Renal cortex interstitium (tissue), 15 donors: ENCODE data around the gene EDRF1. TPM values are rescaled to one million over a fixed set of nuclear protein-coding genes. Genes with fewer than 3 reads are reported as not detected.
A peak's percentile ranks its signal among the peaks of the same experiment; 100 is the strongest.
"Not testable (repeated sequence)": the region's sequence is repeated elsewhere in the genome, so short reads cannot be mapped to it uniquely, and the experiment has no call there.

Experiments used
- DNase-seq, 11 donors: peaks; one replicate each; pipeline ENCODE4 v3.0.0-alpha.2; 2013; ENCODE audit warnings: low read depth in 9 of 11, low spot score in 4 of 11; ENCODE audit errors: extremely low read depth in 1 of 11
- long read RNA-seq, 16 experiments: transcript quantifications; one replicate each; lab custom pipeline, GENCODE V29; 2026
- polyA plus RNA-seq, 3 donors: library from polyadenylated mRNA; unstranded; fragments of 120-200 nt; gene quantifications; one replicate each; pipeline ENCODE4 v1.2.1, GENCODE V29; 2013; ENCODE audit not compliant: insufficient read length in 3 of 3

Gene EDRF1
- 10 to 100 TPM; 32.9 to 49.5 (median 40.6) TPM for polyA plus RNA-seq
- long read RNA-seq, donor 1 = 0 reads
- long read RNA-seq, donor 2, partial matches to known transcripts = 5 of 5 reads
- long read RNA-seq, donor 2, other reads (novel, unspliced or antisense) = 0 of 5 reads
- long read RNA-seq, donor 3, partial matches to known transcripts = 0 of 1 reads
- long read RNA-seq, donor 3, other reads (novel, unspliced or antisense) = 0 of 1 reads
- long read RNA-seq, donor 4, full-length matches to known transcripts = 2 of 2 reads
- long read RNA-seq, donor 4, partial matches to known transcripts = 0 of 2 reads
- long read RNA-seq, donor 4, other reads (novel, unspliced or antisense) = 0 of 2 reads
- long read RNA-seq, donor 5 = 0 reads
- long read RNA-seq, donor 6, partial matches to known transcripts = 5 of 7 reads
- long read RNA-seq, donor 6, other reads (novel, unspliced or antisense) = 0 of 7 reads
- long read RNA-seq, donor 7 = 0 reads
- long read RNA-seq, donor 8, partial matches to known transcripts = 15 of 16 reads
- long read RNA-seq, donor 8, other reads (novel, unspliced or antisense) = 0 of 16 reads
- long read RNA-seq, donor 9, partial matches to known transcripts = 0 of 2 reads
- long read RNA-seq, donor 9, other reads (novel, unspliced or antisense) = 0 of 2 reads
- long read RNA-seq, donor 10 = 0 reads
- long read RNA-seq, donor 11 = 0 reads
- long read RNA-seq, donor 12, partial matches to known transcripts = 0 of 1 reads
- long read RNA-seq, donor 12, other reads (novel, unspliced or antisense) = 0 of 1 reads
- long read RNA-seq, donor 13 = 0 reads
- long read RNA-seq, donor 14, full-length matches to known transcripts = 1 of 1 reads
- long read RNA-seq, donor 14, partial matches to known transcripts = 0 of 1 reads
- long read RNA-seq, donor 14, other reads (novel, unspliced or antisense) = 0 of 1 reads
- long read RNA-seq, donor 15, partial matches to known transcripts = 0 of 1 reads
- long read RNA-seq, donor 15, other reads (novel, unspliced or antisense) = 0 of 1 reads
- long read RNA-seq, donor 16, full-length matches to known transcripts = 3 of 27 reads
- long read RNA-seq, donor 16, partial matches to known transcripts = 24 of 27 reads
- long read RNA-seq, donor 16, other reads (novel, unspliced or antisense) = 0 of 27 reads

GRCh38 chr10:125719173-125720001 is at the start of gene EDRF1:
Gene EDRF1 (plus strand): TSS chr10:125719709. CDS start chr10:125719808, 99 bp downstream.
- peak; percentile 98 to 99 (median 99) for DNase-seq

GRCh38 chr10:125672884-125673283 is 46.6 kb upstream of the EDRF1 start:
- no peak for DNase-seq

GRCh38 chr10:125679436-125679835 is 40.1 kb upstream of the EDRF1 start:
- DNase-seq = no peak

- no peak for DNase-seq
Measured at GRCh38 chr10:125683063-125683462, 36.4 kb upstream of the EDRF1 start, which contains the start of gene TEX36. Gene TEX36 (minus strand): TSS chr10:125683163. CDS start chr10:125682989, 174 bp downstream.

- DNase-seq = no peak
Measured at GRCh38 chr10:125683821-125684220, 35.7 kb upstream of the EDRF1 start.

- DNase-seq = no peak
Measured at GRCh38 chr10:125684581-125684980, 34.9 kb upstream of the EDRF1 start.

GRCh38 chr10:125687507-125688185 is 31.9 kb upstream of the EDRF1 start:
- no peak for DNase-seq

GRCh38 chr10:125689955-125690569 is 29.4 kb upstream of the EDRF1 start:
- no peak for DNase-seq

- DNase-seq = no peak
Measured at GRCh38 chr10:125691160-125691981, 28.1 kb upstream of the EDRF1 start.

GRCh38 chr10:125692196-125692595 is 27.3 kb upstream of the EDRF1 start:
- DNase-seq = no peak

- DNase-seq = no peak
Measured at GRCh38 chr10:125692601-125693523, 26.6 kb upstream of the EDRF1 start.

GRCh38 chr10:125693524-125693847 is 26.0 kb upstream of the EDRF1 start:
- no peak for DNase-seq

GRCh38 chr10:125694883-125695282 is 24.6 kb upstream of the EDRF1 start:
- DNase-seq = no peak

GRCh38 chr10:125696884-125697283 is 22.6 kb upstream of the EDRF1 start:
- DNase-seq = not testable (repeated sequence)

- DNase-seq = no peak
Measured at GRCh38 chr10:125698481-125698998, 21.0 kb upstream of the EDRF1 start.
